Measurements from ENCODE around the gene CORO2A.
"Not testable (repeated sequence)": the region's sequence is repeated elsewhere in the genome, so short reads cannot be mapped to it uniquely, and the experiment has no call there.

The CORO2A gene

DNA sequence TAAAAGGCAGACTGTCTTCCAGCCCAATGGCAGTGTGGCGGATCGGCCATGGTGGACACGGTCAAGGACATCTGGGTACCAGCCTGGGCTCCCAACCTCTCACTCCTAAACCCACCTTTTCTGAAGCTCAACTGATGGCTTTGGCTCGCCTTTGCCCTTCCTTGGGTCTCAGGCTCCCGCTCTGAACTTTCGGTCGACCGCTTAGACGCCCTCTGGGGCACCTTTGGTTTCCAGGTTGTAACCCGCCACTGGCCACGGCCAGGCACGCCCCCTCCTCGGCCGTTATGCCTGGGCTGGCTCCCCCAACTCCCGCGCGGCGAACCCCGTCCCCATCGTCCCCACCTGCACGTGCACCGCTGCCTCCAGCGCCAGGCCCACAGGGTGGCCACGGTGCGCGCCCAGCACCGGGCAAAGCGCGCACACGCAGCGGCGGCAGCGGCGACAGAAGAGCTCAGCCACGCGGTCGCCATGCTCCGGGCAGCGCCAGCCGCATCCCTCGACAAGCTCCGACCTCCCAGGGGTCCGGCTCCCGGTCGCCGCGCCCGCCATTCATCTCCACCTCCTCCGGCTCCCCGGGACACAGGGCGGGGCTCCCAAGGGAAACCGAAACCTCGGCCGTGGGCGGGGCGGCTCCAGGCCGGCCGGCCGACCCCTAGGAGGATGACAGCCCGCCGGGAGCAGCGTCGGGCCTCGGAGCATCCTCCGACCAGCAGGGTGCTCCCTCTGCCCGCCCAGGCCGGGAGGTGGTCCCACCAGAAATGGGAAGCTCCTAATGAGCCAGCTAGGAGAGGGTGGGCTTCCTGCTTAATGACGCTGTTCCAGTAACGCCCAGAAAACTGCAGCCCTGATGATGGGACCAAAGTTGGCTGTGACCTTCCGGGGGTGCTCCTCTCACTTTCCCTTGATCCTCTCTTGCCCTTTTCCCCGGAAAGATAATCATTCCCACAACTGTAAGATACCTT, 73.5 kb downstream of the CORO2A start, which contains the start of gene TRIM14:
TRIM14 (minus strand) TSS at position 583 of the 962 bp plus-strand sequence; CDS start at position 549, 34 bp downstream.
- in situ Hi-C loops (cut with HindIII; ENCODE audit: low sequenced_read_pairs): no loop called here

DNA sequence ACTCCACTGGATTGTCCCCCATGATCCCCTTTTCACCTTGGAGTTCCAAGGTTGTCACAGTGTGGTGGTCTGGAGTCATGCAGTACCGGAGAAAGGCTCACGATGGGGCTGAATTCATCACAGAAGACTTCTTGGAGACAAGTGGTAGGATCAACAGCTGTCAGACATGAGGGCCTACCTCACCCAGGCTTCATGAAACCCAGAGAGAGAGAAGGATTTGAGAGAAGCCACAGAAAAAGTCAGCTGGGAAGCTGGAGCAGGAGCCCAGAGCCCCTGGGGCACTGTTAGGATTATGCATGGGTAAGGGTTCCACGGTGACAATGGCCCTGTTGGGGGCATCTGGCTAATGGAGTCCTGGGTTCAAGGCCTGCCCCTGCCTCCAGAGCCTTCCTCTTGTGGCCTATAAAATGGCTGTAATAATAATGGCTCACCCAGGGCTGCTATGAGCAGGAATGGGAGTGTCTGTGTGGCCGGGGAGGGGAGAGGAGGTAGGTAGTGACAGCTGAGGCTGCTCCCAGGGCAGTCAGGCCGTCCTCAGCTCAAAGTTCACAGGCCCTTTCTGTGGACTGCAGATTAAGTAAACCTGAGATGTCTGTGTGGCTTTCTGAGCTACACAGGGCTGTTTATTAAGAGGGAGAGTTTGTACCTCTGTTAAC, 74.3 kb downstream of the CORO2A start:
- in situ Hi-C loops (cut with HindIII; ENCODE audit: low sequenced_read_pairs): no loop called here

DNA sequence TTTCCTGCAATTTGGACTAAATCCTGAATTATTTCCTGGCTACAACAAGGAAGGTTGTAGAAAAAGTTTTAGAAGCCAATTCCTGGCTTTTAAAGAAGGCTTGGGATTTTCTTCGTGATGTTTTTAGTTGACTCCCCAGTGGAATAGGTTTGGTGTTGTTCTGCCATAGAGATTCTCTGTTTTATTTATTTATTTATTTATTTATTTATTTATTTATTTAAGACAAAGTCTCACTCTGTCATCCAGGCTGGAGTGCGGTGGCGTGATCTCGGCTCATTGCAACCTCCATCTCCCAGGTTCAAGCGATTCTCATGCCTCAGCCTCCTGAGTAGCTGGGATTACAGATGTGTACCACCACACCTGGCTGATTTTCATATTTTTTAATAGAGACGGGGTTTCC, 75.3 kb downstream of the CORO2A start:
- in situ Hi-C loops (cut with HindIII; ENCODE audit: low sequenced_read_pairs): not testable (repeated sequence)

DNA sequence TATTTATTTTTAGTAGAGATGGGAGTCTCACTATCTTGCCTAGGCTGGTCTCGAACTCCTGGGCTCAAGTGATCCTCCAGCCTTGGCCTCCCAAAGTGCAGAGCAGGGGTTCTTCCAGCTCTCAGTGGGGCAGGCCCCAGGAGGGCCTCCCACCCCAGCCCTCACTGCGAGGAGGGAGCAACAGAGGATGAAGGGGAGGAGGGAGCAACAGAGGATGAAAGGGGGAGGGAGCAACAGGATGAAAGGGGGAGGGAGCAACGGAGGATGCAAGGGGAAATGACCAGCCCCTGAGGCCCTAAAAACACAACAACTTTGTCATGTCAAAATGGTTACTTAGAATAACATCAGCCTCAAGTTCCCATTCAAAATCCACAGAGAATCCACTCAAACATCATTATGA, 83.4 kb downstream of the CORO2A start:
- in situ Hi-C loops (cut with HindIII; ENCODE audit: low sequenced_read_pairs): no loop called here

DNA sequence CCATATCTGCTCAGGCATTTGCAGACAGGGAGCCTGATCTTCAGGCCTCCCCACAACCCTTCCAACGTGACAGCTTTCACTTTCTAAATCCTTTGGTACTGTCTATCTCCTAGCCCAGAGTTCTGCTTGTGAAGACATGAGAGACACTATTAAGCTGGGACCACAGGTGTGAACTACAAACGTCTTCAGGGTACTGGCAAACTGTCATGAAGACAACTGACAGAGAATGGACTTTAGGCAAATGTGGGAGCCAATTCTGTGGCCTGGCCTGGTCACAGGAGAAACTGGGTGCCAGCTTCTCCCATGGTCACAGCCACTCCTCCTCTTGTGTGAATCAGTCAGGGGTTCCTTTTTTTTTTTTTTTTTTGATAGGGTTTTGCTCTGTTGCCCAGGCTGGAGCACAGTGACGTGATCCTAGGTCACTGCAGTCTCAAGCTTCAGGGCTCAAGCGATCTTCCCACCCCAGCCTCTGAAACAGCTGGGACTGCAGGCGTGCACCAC, 83.9 kb downstream of the CORO2A start:
- in situ Hi-C loops (cut with HindIII; ENCODE audit: low sequenced_read_pairs): no loop called here

DNA sequence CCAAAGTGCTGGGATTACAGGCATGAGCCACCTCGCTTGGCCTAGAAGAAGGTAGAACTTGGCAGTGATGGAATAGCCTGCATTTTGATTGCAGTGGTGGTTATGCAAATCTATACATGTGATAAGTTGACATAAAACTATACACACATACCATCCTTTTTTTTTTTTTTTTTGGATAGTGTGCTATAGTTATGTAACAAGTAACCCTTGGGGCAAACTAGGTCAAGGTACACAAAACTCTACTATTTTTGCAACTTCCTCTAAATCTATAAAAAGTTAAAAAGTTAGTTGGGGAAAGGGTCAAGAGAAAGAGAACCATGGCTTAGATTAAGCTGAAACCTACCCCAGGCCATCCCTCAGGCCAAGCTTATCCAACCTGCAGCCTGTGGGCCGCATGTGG, 84.5 kb downstream of the CORO2A start:
- in situ Hi-C loops (cut with HindIII; ENCODE audit: low sequenced_read_pairs): no loop called here

DNA sequence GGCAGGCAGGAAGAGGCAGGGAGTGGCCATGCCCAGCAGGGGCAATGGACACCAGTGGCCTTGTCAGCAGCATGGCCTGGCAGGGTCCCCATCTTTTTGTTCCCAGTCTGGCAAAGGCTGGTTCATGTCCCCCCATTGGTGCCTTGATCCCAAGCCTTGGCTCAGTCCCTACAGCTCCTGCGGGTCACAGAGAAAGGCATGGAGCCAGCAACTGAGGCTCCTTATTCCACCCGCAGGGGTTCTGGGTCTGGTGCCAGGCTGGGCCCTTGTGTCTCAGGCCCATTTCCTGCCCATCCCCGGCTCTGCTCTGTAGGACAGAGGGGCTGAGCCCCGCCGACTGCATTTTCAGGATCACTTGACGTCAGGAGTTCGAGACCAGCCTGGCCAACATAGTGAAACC, 87.4 kb downstream of the CORO2A start:
- in situ Hi-C loops (cut with HindIII; ENCODE audit: low sequenced_read_pairs): no loop called here

DNA sequence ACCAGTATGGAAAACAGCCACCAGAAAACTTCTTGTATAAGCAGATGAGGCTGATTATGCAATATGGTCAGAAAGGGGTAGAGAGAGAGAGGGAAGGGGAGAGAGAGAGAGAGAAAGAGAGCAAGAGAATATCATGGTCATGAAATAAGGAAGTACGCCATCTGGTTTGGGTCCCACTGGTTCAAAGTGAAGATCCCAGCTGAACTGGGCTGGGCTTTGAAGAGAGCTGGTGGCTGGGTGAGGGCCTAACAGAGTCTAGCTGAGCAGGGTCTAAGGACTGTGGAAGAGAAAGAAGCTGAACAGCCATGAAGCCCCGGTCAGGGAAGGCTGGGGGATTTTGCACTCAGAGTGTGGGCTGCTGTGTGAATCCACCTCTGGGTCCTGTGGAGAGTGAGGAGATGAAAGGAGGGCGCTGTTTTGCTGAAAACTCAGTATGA, 88.0 kb downstream of the CORO2A start:
- in situ Hi-C loops (cut with HindIII; ENCODE audit: low sequenced_read_pairs): loop anchor here (5.0 kb wide), 2 partner anchors 82 to 178 kb away; no protein-coding TSS in a partner anchor

DNA sequence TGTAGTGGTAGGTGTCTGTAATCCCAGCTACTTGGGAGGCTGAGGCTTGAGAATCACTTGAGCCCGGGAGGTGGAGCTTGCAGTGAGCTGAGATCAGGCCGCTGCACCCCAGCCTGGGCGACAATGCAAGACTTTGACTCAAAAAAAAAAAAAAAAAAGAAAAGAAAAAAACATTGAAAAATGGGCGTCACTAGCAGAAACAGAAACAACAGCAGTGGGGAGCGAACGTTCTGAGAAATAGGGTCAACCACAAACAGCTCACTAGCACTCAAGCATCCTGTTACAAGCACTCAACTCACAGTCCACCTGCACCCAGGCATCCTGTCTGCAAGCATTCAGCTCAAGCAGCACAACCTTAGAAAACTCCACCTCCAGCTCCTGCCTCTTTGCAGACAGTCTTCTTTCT, 90.6 kb downstream of the CORO2A start:
- in situ Hi-C loops (cut with HindIII; ENCODE audit: low sequenced_read_pairs): loop anchor here (5.0 kb wide), 2 partner anchors 80 to 180 kb away; no protein-coding TSS in a partner anchor

DNA sequence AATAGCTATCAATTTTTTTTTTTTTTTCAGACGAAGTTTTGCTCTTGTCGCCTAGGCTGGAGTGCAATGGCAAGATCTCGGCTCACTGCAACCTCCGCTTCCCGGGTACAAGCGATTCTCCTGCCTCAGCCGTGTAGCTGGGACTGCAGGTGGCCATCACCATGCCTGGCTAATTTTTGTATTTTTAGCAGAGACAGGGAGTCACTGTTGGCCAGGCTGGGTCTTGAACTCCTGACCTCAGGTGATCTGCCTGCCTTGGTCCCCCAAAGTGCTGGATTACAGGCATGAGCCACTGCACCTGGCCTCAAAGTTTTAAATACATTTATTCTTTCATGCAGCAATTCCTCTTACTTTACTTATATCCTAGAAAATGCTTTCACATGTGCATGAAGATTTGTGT, 91.0 kb downstream of the CORO2A start:
- in situ Hi-C loops (cut with HindIII; ENCODE audit: low sequenced_read_pairs): loop anchor here (5.0 kb wide), 2 partner anchors 79 to 181 kb away; no protein-coding TSS in a partner anchor

DNA sequence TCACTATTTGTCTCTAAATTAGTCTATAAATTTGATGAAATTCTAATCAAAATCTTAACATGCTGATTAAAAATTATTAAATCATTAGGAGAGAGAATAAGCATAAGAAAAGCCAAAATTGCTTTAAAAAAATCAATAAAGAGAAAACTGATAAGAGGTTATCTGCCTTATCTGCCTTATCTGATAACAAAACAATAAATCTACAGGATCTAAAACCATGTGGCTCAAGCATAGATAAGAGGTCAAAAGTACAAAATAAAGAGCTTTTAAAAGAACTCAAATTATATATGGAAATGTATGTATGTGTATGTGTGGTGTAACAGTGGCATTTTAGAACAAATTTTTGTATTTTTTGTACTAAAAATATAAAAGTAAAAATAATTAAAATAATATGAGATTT, 92.0 kb downstream of the CORO2A start:
- in situ Hi-C loops (cut with HindIII; ENCODE audit: low sequenced_read_pairs): loop anchor here (5.0 kb wide), 2 partner anchors 78 to 182 kb away; no protein-coding TSS in a partner anchor

DNA sequence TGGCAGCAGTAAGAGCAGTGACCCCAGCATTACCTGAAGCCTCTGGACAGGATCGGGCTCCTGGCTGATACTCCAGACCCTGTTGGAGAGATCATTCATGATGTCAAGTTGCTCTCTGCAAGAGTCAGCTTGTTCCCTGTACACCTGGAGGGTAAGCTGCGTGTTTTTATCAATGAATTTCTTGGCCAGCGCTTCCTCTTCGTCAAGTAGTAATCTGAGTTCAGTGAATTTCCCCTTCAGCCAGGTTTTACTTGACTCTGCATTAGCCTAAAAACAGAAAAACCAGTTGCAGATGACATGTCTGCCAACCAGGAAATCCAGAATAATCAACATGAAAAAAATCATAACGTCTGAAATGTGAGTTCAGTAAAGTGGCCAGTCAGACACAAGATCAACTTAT, 92.5 kb downstream of the CORO2A start:
- in situ Hi-C loops (cut with HindIII; ENCODE audit: low sequenced_read_pairs): loop anchor here (5.0 kb wide), 2 partner anchors 78 to 182 kb away; no protein-coding TSS in a partner anchor

DNA sequence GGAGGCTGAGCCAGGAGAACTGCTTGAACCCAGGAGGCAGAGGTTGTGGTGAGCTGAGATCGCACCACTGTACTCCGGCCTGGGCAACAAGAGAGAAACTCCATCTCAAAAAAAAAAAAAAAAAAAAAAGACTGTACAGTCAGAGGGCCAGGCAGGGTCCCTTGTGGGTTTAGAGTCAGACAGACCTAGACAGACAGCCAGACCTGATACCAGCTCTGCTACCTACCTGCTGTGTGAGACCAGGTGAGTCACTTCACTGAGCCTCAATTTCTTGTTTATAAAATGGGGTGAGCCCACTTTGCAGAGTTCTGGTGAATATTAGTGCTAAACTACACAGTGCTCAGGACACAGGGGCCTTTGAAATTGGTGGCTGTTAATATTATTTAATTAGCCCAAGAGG, 93.1 kb downstream of the CORO2A start:
- in situ Hi-C loops (cut with HindIII; ENCODE audit: low sequenced_read_pairs): no loop called here

DNA sequence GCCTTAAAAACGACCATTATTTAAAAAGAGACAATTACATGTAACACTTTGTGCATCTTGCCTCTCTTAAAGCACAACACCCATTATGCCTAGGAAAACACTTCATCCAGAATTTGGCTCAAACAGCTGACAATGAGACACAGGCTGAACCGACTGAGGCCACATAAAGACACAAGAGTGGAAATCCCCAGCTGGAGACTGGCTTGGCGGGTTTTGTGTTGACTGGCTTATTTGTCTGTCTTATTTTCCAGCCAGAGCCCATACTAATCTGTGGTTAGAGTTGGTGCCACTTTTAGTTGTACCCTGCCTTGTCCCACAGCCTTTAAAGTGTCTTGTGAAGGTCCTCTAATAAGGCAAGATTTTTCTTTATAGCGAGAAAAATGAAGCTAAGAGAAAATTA, 94.6 kb downstream of the CORO2A start:
- in situ Hi-C loops (cut with HindIII; ENCODE audit: low sequenced_read_pairs): no loop called here

DNA sequence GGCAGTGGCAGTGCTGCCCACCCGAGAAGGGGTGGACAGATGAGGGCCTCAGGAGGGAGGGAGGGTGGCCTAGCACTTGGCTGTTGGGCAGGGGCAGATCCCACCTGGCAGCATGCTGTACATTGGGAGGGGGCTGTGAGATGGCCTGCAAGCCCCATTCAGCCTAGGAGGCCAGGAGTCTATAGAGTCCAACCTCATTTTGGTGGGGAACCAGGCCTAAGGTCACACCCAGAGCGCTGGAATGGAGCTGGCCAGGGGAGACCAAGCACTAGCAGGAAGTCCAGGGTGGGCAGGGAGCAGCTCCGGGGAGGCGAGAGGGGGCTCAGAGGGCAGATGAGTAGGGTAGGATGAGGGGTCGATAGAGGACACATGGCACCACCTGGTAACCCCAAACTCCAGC, 96.3 kb downstream of the CORO2A start:
- in situ Hi-C loops (cut with HindIII; ENCODE audit: low sequenced_read_pairs): no loop called here

DNA sequence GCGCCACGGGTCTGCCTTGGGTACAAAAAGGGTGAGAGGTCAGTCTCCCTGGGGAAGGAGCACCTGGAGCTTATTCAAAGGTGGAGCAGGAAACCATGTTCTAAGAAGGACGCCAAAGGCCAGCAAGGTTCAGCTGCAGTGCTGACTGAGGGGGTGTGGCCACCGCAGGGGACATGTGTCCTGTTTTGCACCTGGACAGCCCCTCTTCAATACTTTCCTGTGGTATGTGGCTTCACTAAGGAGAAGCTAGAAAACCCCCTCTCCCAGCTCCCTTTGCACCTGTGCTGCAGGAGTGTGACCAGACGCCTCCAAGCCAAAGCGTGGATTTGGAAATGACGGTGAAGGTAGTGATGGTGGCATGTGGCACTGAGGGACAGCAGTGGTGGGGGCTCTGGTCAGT, 97.0 kb downstream of the CORO2A start:
- in situ Hi-C loops (cut with HindIII; ENCODE audit: low sequenced_read_pairs): no loop called here

DNA sequence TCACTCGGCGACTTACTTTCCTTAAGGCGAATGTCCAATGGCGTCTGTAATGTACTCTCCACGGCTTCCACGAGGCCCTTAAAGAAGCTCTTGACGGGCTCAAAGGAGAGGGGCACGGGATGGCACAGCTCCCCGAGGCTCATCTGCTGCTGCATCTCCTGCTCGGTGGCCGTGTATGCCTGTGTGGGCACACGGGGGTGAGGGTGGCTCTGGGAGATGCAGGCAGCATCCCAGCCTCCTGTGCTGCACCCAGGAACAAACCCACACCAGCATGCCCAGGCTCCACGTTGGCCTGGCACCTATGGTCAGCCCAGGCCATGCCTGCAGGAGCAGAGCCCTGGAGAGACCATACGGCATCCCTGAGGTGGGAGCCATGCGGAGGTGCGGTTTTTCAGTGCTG, 97.6 kb downstream of the CORO2A start:
- in situ Hi-C loops (cut with HindIII; ENCODE audit: low sequenced_read_pairs): no loop called here

DNA sequence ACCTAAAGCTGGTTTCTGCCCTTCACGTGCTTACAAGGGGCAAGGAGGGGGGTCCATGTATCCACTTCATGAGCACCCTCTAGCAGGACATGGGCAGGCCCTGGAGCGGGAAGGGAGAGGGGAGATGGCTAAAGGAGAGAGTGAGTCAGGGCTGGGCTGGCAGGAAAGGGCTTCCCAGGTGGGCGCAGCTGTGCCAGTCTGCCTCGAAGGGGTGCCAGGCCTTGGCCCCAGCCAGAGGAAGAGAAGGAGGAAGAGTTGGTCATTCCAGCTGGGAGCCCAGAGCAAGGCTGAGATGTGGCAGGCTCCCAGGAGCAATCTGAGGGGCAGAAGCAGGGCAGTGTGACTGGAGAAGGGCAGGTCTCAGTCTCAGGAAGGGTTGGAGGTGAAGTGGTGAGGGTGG, 98.1 kb downstream of the CORO2A start:
- in situ Hi-C loops (cut with HindIII; ENCODE audit: low sequenced_read_pairs): no loop called here

DNA sequence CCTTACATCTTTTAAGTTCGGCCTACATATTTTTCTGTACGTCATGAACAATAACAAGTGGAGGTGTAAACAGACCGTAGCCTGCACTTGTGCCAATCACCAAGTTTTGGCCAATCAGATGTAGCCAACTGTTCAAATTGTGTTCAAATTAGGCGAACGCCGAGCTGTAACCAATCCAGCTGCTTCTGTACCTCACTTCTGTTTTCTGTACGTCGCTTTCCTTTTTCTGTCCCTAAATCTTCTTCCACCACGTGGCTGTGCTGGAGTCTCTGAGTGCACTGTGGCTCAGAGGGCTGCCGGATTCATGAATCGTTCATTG, 99.9 kb downstream of the CORO2A start:
- in situ Hi-C loops (cut with HindIII; ENCODE audit: low sequenced_read_pairs): no loop called here

DNA sequence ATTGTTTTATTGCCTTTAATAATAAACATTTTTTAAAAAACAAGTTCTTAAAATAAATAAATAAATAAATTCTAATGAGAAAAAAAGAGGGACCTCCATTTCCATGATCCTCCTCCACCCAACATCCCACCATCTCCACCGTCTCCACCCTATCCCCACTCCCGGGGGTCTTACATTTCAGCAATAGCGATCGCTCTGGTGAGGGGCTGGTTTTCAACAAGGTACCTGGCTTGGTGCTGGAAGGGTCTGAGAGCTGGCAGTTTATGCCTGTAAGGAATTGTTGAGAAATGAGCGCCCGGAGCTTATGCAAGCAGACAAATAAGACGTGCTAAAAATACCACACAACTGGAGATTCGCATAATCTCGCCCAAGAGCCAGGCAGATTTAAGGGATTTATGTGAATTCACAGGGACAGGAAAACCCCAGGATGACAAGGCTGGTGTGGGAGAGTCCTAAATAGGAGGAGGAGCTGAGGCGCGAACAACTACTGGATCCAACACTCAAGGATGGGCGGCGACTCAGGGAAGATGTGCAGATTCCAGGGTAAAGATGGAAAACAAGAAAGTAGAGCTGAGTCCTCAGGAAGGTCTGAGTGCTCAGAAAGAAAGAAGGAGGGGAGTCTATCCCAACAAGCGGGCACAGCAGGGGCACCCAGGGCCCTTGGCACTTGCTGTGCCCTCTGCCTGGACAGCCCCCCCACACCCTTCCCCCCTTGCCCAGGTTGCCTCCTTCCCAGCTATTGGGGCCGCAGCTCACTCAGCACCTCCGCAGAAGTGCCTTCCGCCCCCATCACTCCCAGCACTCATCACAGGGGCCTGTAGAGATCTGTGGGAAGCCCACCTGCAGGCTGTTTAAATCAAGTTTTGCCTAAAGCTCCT, 100.5 kb downstream of the CORO2A start:
- in situ Hi-C loops (cut with HindIII; ENCODE audit: low sequenced_read_pairs): no loop called here

DNA sequence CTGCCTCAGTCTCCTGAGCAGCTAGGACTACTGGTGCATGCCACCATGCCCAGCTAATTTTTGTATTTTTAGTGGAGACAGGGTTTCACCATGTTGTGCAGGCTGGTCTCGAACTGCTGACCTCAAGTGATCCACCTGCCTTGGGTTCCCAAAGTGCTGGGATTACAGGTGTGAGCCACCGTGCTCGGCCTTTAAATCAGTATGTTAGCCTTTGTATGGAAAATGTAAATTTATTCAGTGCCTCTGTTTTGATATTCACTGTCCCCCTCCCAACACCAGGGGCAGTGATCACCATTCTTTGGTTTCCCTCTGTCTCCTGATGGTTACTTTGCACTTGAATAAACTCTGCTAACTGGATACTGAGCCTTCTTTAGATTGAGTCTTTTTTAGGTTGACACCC, 101.8 kb downstream of the CORO2A start:
- in situ Hi-C loops (cut with HindIII; ENCODE audit: low sequenced_read_pairs): not testable (repeated sequence)

Data from endothelial cell of hepatic sinusoid (primary cell).